ENCODE results near the gene TERB1.
A peak's percentile ranks its signal among the peaks of the same experiment; 100 is the strongest.

TERB1 gene

GRCh38 chr16:66746682-66747081 lies 54.7 kb downstream of the TERB1 start:
- Histone ChIP-seq H3K9me2 (replicated peaks; ENCODE audit: low read depth, low read length) (no peaks in the 10 kb centered on the region), H2AFZ (ENCODE audit: low read length) (no peak overlapping the region), H3K9me3 (ENCODE audit: insufficient read depth, low read depth, low read length) (no peaks in the 10 kb centered on the region), H3F3A (ENCODE audit: low read depth) (no peaks in the 10 kb centered on the region), H4K20me1 (ENCODE audit: insufficient read depth, low read length, poor library complexity, severe bottlenecking) (peaks cover 63% of the 10 kb centered on the region), H3K79me2 (ENCODE audit: insufficient read depth, low read length) (peaks cover 92% of the 10 kb centered on the region), H3K9ac (ENCODE audit: low read depth, low read length, poor library complexity, severe bottlenecking) (peak overlapping the region; percentile 58), H3K4me3 (ENCODE audit: low read length, poor library complexity, severe bottlenecking) (peak overlapping the region; percentile 87), H3K4me1 (ENCODE audit: insufficient read depth, low read length, poor library complexity, severe bottlenecking) (peaks cover 53% of the 10 kb centered on the region), H3K27me3 (ENCODE audit: insufficient read depth, low read length, poor library complexity, severe bottlenecking) (peaks cover 4% of the 10 kb centered on the region), H3K36me3 (ENCODE audit: insufficient read depth, low read length) (peaks cover 35% of the 10 kb centered on the region; the same call in 1 of the 2 replicates), H3K4me2 (ENCODE audit: low read depth, low read length, poor library complexity, severe bottlenecking) (peak overlapping the region; percentile 99)
- TF ChIP-seq EZH2phosphoT487 (IDR thresholded peaks at IDR 0.05; ENCODE audit: borderline replicate concordance): no peak
- TF ChIP-seq, protein P1, sequence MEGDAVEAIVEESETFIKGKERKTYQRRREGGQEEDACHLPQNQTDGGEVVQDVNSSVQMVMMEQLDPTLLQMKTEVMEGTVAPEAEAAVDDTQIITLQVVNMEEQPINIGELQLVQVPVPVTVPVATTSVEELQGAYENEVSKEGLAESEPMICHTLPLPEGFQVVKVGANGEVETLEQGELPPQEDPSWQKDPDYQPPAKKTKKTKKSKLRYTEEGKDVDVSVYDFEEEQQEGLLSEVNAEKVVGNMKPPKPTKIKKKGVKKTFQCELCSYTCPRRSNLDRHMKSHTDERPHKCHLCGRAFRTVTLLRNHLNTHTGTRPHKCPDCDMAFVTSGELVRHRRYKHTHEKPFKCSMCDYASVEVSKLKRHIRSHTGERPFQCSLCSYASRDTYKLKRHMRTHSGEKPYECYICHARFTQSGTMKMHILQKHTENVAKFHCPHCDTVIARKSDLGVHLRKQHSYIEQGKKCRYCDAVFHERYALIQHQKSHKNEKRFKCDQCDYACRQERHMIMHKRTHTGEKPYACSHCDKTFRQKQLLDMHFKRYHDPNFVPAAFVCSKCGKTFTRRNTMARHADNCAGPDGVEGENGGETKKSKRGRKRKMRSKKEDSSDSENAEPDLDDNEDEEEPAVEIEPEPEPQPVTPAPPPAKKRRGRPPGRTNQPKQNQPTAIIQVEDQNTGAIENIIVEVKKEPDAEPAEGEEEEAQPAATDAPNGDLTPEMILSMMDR (conservative IDR thresholded peaks at IDR 0.05; ENCODE audit: low read length): no peak

DNA sequence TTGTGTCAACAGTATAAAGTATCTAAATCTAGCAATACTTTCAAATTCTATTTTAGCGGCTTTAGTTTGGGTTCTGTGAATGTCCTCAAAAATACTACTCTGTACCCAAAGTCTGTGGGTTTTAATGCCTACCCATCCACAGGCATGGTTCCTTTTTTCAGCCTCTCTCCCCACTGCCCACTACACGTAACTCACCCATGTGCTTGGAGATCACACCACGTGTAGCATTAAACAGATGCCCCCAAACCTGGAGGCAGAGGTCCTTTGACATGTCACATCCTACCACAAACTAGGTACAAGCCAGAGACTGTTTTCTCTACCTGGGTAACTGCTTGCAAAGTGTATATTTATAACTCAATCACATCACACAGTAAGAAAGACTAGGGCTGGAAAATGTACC lies 55.3 kb downstream of the TERB1 start:
- TF ChIP-seq, protein P1 (conservative IDR thresholded peaks at IDR 0.05; ENCODE audit: low read length): no peak
- TF ChIP-seq EZH2phosphoT487 (IDR thresholded peaks at IDR 0.05; ENCODE audit: borderline replicate concordance): no peak
- H4K20me1 ChIP-seq (ENCODE audit: insufficient read depth, low read length, poor library complexity, severe bottlenecking): peaks cover 66% of the 10 kb centered on the region
- peaks cover 93% of the 10 kb centered on the region for H3K79me2 ChIP-seq (ENCODE audit: insufficient read depth, low read length)
- H3K27me3 ChIP-seq (ENCODE audit: insufficient read depth, low read length, poor library complexity, severe bottlenecking): peaks cover 2% of the 10 kb centered on the region
- no peaks in the 10 kb centered on the region for H3F3A ChIP-seq (ENCODE audit: low read depth)
- peak overlapping the region; percentile 58 for H3K9ac ChIP-seq (ENCODE audit: low read depth, low read length, poor library complexity, severe bottlenecking)
- H2AFZ ChIP-seq (ENCODE audit: low read length): no peak overlapping the region
- peak overlapping the region; percentile 99 for H3K4me2 ChIP-seq (ENCODE audit: low read depth, low read length, poor library complexity, severe bottlenecking)
- no peaks in the 10 kb centered on the region for H3K9me3 ChIP-seq (ENCODE audit: insufficient read depth, low read depth, low read length)
- H3K4me1 ChIP-seq (ENCODE audit: insufficient read depth, low read length, poor library complexity, severe bottlenecking): peaks cover 53% of the 10 kb centered on the region
- H3K9me2 ChIP-seq (replicated peaks; ENCODE audit: low read depth, low read length): no peaks in the 10 kb centered on the region
- peaks cover 42% of the 10 kb centered on the region; the same call in 1 of the 2 replicates for H3K36me3 ChIP-seq (ENCODE audit: insufficient read depth, low read length)
- peak overlapping the region; percentile 87 for H3K4me3 ChIP-seq (ENCODE audit: low read length, poor library complexity, severe bottlenecking)

DNA sequence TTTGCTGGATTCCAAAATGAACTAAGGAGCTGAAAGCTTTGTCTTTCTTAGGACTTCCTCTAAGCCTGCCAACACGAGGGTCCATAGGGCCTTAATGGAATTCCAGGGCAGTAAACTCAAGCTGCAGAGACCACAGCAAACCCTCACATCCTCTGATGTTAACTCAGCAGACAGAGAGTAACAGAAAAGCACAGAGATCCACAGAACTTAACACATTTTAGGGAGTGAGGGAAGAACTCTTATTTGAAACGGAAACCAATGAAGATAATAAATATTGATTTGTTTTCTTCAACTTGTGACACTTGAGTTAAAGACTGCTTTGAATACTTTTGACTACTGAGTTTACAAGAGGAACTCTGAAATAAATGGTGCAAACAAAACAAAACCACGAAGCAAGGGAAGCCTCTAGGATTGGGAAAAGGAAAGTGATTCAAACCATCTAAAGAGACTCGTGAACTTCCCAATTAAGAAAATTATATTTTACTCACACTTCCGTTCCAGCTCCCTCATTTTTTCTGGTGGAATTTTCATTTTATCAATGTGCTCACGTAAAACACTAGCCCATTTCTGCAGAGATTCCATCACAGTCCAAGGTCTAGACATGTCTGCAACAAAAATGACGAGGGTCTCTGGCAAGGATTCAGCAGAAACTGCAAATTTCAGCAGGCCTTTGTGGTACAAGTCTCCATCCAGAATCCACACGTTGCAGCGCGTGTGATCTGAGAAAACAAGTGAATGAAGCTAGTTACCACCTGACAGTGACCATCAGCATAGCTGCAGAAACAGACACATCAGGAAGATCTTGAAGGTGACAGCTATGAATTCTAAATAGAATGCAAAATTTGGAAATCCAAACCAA lies 59.2 kb downstream of the TERB1 start:
- Histone ChIP-seq H2AFZ (ENCODE audit: low read length) (no peak overlapping the region), H3K4me3 (ENCODE audit: low read length, poor library complexity, severe bottlenecking) (no peak overlapping the region), H3F3A (ENCODE audit: low read depth) (no peaks in the 10 kb centered on the region), H3K4me2 (ENCODE audit: low read depth, low read length, poor library complexity, severe bottlenecking) (peak overlapping the region; percentile 8), H3K27me3 (ENCODE audit: insufficient read depth, low read length, poor library complexity, severe bottlenecking) (no peaks in the 10 kb centered on the region), H3K9me3 (ENCODE audit: insufficient read depth, low read depth, low read length) (no peaks in the 10 kb centered on the region), H3K4me1 (ENCODE audit: insufficient read depth, low read length, poor library complexity, severe bottlenecking) (peaks cover 29% of the 10 kb centered on the region), H3K9ac (ENCODE audit: low read depth, low read length, poor library complexity, severe bottlenecking) (no peak overlapping the region), H3K9me2 (replicated peaks; ENCODE audit: low read depth, low read length) (no peaks in the 10 kb centered on the region), H3K36me3 (ENCODE audit: insufficient read depth, low read length) (peaks cover 65% of the 10 kb centered on the region), H4K20me1 (ENCODE audit: insufficient read depth, low read length, poor library complexity, severe bottlenecking) (peaks cover 60% of the 10 kb centered on the region), H3K79me2 (ENCODE audit: insufficient read depth, low read length) (peaks cover 91% of the 10 kb centered on the region)
- no peak for TF ChIP-seq EZH2phosphoT487 (IDR thresholded peaks at IDR 0.05; ENCODE audit: borderline replicate concordance)
- TF ChIP-seq, protein P1 (conservative IDR thresholded peaks at IDR 0.05; ENCODE audit: low read length): no peak

Data from Loucy (cell line).